ENCODE data around the gene IGF2BP3.

Gene IGF2BP3

GRCh38 chr7:23358152-23358674 lies 112.1 kb downstream of the IGF2BP3 start:
- Mint-ChIP-seq H3K27me3 (ENCODE audit: low read depth) (no peaks in the 10 kb centered on the region), H3K4me1 (peaks cover 2% of the 10 kb centered on the region), H3K27ac (peak overlapping the region in 1 of 3 experiments; percentile 13), H3K4me3 (no peak overlapping the region), H3K36me3 (ENCODE audit: low read depth) (peaks cover 39% of the 10 kb centered on the region), H3K9me3 (no peaks in the 10 kb centered on the region)
- TF ChIP-seq CTCF (IDR thresholded peaks at IDR 0.05; ENCODE audit: unreplicated experiment in 3 of 3) = no peak

- Mint-ChIP-seq H3K36me3 (ENCODE audit: low read depth) (peaks cover 45% of the 10 kb centered on the region), H3K4me1 (peaks cover 6% of the 10 kb centered on the region), H3K9me3 (no peaks in the 10 kb centered on the region), H3K27ac (peak overlapping the region in 1 of 3 experiments; percentile 62), H3K27me3 (ENCODE audit: low read depth) (no peaks in the 10 kb centered on the region), H3K4me3 (no peak overlapping the region)
- peak; percentile 35 to 56 (median 42) for TF ChIP-seq CTCF (IDR thresholded peaks at IDR 0.05; ENCODE audit: unreplicated experiment in 3 of 3)
Observed at GRCh38 chr7:23357190-23358093, 112.8 kb downstream of the IGF2BP3 start.

- H3K4me3 Mint-ChIP-seq = no peak overlapping the region
- H3K36me3 Mint-ChIP-seq (ENCODE audit: low read depth) = peaks cover 40% of the 10 kb centered on the region
- no peaks in the 10 kb centered on the region for H3K9me3 Mint-ChIP-seq
- peaks cover 6% of the 10 kb centered on the region for H3K4me1 Mint-ChIP-seq
- TF ChIP-seq CTCF (IDR thresholded peaks at IDR 0.05; ENCODE audit: unreplicated experiment in 3 of 3) = no peak
- no peaks in the 10 kb centered on the region for H3K27me3 Mint-ChIP-seq (ENCODE audit: low read depth)
- H3K27ac Mint-ChIP-seq = peak overlapping the region in 1 of 3 experiments; percentile 34
Observed at GRCh38 chr7:23356726-23357125, 113.6 kb downstream of the IGF2BP3 start.

GRCh38 chr7:23356168-23356567 lies 114.1 kb downstream of the IGF2BP3 start:
- peaks cover 6% of the 10 kb centered on the region for H3K4me1 Mint-ChIP-seq
- TF ChIP-seq CTCF (IDR thresholded peaks at IDR 0.05; ENCODE audit: unreplicated experiment in 3 of 3) = no peak
- H3K27ac Mint-ChIP-seq = no peak overlapping the region
- no peak overlapping the region for H3K4me3 Mint-ChIP-seq
- no peaks in the 10 kb centered on the region for H3K9me3 Mint-ChIP-seq
- peaks cover 37% of the 10 kb centered on the region for H3K36me3 Mint-ChIP-seq (ENCODE audit: low read depth)
- H3K27me3 Mint-ChIP-seq (ENCODE audit: low read depth) = no peaks in the 10 kb centered on the region

- Mint-ChIP-seq H3K4me1 (peaks cover 23% of the 10 kb centered on the region), H3K27me3 (ENCODE audit: low read depth) (no peaks in the 10 kb centered on the region), H3K4me3 (no peak overlapping the region), H3K36me3 (ENCODE audit: low read depth) (peaks cover 41% of the 10 kb centered on the region), H3K27ac (peak overlapping the region; percentile 86 to 90 (median 86)), H3K9me3 (no peaks in the 10 kb centered on the region)
- TF ChIP-seq CTCF (IDR thresholded peaks at IDR 0.05; ENCODE audit: unreplicated experiment in 3 of 3) = no peak
Observed at GRCh38 chr7:23353172-23353571, 117.1 kb downstream of the IGF2BP3 start.

Measured in nephron (organoid).